ENCODE data around the gene POLR3K.

POLR3K gene

GRCh38 chr16:62968-63391, 9.6 kb upstream of the POLR3K start:
- H3K4me3 ChIP-seq (ENCODE audit: low read depth, low read length): no peak overlapping the region
- CTCF ChIA-PET: interaction anchor here (0.8 to 6.3 kb wide), 6 partner anchors 10 to 300 kb away, joined by 3 to 245 read pairs (median 24); partner anchors contain the start of genes POLR3K and SNRNP25
- peaks cover 0 to 59% of the 10 kb centered on the region in 2 experiments; a peak in 1 of 3 replicates for H3K36me3 ChIP-seq (ENCODE audit: control insufficient read depth in 2 of 2, insufficient read depth in 1 of 2, low read length in 2 of 2)
- H3K9me3 ChIP-seq (ENCODE audit: control insufficient read depth, insufficient read depth, low read depth, low read length): no peaks in the 10 kb centered on the region
- TF ChIP-seq ZNF26 (tag by site-specific recombination; IDR thresholded peaks at IDR 0.05) (no peak), SALL2 (tag by site-specific recombination; IDR thresholded peaks at IDR 0.05; ENCODE audit: borderline replicate concordance) (no peak), KLF8 (tag by site-specific recombination; IDR thresholded peaks at IDR 0.05) (no peak), ZBTB6 (tag by site-specific recombination; IDR thresholded peaks at IDR 0.05) (no peak), SP7 (tag by site-specific recombination; IDR thresholded peaks at IDR 0.05) (no peak)
- POLR2A ChIA-PET: interaction anchor here (2.2 kb wide), 1 partner anchor 10 kb away, joined by 13 read pairs; the partner anchor contains the start of genes POLR3K and SNRNP25
- no peak overlapping the region for H3K27ac ChIP-seq (ENCODE audit: extremely low read depth, low read depth, low read length)
- H3K4me1 ChIP-seq (ENCODE audit: control insufficient read depth, insufficient read depth, low read length): no peaks in the 10 kb centered on the region

GRCh38 chr16:62283-62967, 9.0 kb upstream of the POLR3K start:
- H3K27ac ChIP-seq (ENCODE audit: extremely low read depth, low read depth, low read length): no peak overlapping the region
- H3K4me3 ChIP-seq (ENCODE audit: low read depth, low read length): no peak overlapping the region
- ChIA-PET CTCF (interaction anchor here (0.7 to 6.3 kb wide), 5 partner anchors 16 to 300 kb away, joined by 3 to 245 read pairs (median 3); no protein-coding TSS in a partner anchor), POLR2A (interaction anchor here (2.2 kb wide), 1 partner anchor 9 kb away, joined by 13 read pairs; the partner anchor contains the start of genes POLR3K and SNRNP25)
- no peaks in the 10 kb centered on the region for H3K9me3 ChIP-seq (ENCODE audit: control insufficient read depth, insufficient read depth, low read depth, low read length)
- no peaks in the 10 kb centered on the region for H3K4me1 ChIP-seq (ENCODE audit: control insufficient read depth, insufficient read depth, low read length)
- TF ChIP-seq GFI1B (tag by site-specific recombination; IDR thresholded peaks at IDR 0.05) (no peak), PRDM1 (tag by site-specific recombination; IDR thresholded peaks at IDR 0.05) (no peak), ZNF37A (tag by site-specific recombination; IDR thresholded peaks at IDR 0.05) (no peak), HIC1 (tag by site-specific recombination; IDR thresholded peaks at IDR 0.05) (no peak), KLF9 (tag by site-specific recombination; IDR thresholded peaks at IDR 0.05; ENCODE audit: low read depth) (no peak), ZBTB26 (tag by site-specific recombination; optimal IDR thresholded peaks at IDR 0.05) (no peak), ZNF585B (tag by site-specific recombination; IDR thresholded peaks at IDR 0.05) (no peak), MEIS1 (CRISPR knock-in tag; IDR thresholded peaks at IDR 0.05; ENCODE audit: borderline replicate concordance) (no peak), GLI2 (tag by site-specific recombination; IDR thresholded peaks at IDR 0.05; ENCODE audit: borderline replicate concordance, low read depth) (no peak), ZSCAN4 (tag by site-specific recombination; IDR thresholded peaks at IDR 0.05) (no peak), TRIM28 (IDR thresholded peaks at IDR 0.05; ENCODE audit: borderline replicate concordance, low read length) (no peak), KLF16 (tag by site-specific recombination; IDR thresholded peaks at IDR 0.05) (no peak), ZNF596 (tag by site-specific recombination; IDR thresholded peaks at IDR 0.05) (no peak), ZNF777 (tag by site-specific recombination; IDR thresholded peaks at IDR 0.05; ENCODE audit: borderline replicate concordance) (no peak), ZNF202 (tag by site-specific recombination; IDR thresholded peaks at IDR 0.05; ENCODE audit: borderline replicate concordance) (no peak), ZNF157 (tag by site-specific recombination; IDR thresholded peaks at IDR 0.05) (no peak), ZNF302 (tag by site-specific recombination; IDR thresholded peaks at IDR 0.05; ENCODE audit: low read depth) (no peak), ZBTB6 (tag by site-specific recombination; IDR thresholded peaks at IDR 0.05) (no peak), ZNF211 (tag by site-specific recombination; IDR thresholded peaks at IDR 0.05; ENCODE audit: low read depth) (no peak)
- peaks cover 0 to 64% of the 10 kb centered on the region in 2 experiments; a peak in 1 of 3 replicates for H3K36me3 ChIP-seq (ENCODE audit: control insufficient read depth in 2 of 2, insufficient read depth in 1 of 2, low read length in 2 of 2)

Data from HEK293 (cell line).